HG02588 (cell line): ENCODE results near the gene TOP3B.

Experiments used
- ATAC-seq: cut with Tn5 transposase; IDR thresholded peaks from one replicate; pipeline ENCODE4 v1.9.1; 2021; ENCODE audit warnings: mild to moderate bottlenecking, moderate library complexity; ENCODE audit not compliant: unreplicated experiment

Gene TOP3B

DNA sequence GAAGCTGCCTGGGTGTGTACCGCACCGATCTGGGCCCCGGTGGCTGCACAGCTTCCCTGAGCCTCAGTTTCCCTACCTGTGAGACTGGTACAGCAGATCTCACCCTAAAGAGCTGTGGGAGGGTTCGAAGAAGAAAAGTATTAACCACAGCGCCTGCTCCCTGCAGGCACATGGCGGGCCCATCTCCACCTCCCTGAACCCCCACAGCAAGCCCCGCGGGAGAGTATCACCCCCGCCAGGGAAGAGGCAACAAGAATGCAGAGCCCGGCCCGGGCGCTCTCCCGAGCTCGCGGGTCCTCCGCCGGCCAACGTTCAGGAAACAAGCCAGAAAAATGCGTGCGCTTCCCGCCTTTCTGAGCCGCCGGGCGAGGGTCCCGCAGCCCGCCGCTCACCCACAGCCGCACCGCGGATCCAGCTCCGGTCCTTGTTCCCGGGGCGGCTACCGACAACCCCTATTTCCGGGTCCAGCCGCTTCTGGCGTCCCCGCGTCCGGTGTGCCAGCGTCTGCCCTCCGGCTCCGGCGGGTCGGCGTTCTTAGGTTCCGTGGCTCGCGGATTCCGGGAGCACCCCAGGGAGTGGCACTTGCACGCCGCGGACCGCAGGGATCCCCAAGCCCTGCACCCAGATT, at the start of gene TOP3B:
Gene TOP3B (minus strand): TSS at position 450 of the 628 bp plus-strand sequence. CDS start 7,078 bp downstream, outside the sequence.
- ATAC-seq, result peak; percentile 69

DNA sequence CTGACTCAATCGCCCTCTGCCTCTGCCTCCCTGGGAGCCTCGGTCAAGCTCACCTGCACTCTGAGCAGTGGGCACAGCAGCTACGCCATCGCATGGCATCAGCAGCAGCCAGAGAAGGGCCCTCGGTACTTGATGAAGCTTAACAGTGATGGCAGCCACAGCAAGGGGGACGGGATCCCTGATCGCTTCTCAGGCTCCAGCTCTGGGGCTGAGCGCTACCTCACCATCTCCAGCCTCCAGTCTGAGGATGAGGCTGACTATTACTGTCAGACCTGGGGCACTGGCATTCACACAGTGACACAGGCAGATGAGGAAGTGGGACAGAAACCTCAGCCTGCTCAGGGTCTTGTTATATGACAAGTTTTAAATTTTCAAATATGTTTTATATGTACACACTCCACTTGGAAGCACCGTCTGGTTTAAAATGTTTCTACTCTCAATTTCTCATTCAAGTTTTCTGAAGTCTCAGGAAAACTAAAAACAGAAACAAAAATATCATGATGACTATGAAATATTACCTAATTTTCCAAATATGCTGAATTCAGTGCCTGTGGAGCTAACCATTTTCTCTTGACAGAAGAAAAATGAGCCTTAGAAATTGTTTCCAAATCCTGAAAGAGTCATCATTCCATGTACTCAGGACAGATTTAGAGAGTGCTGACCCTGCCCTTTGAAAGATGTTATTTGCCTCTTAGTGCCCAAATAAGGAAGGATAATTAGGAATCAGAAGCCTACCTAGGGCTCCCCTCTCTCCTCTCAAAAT, 48.8 kb upstream of the TOP3B start:
- peak; percentile 19 for ATAC-seq

- peak; percentile 55 for ATAC-seq
Measured at GRCh38 chr22:22030493-22031182, 48.1 kb upstream of the TOP3B start.

GRCh38 chr22:22027955-22028354, 45.4 kb upstream of the TOP3B start:
- ATAC-seq, result no peak

GRCh38 chr22:22026157-22026831, 43.7 kb upstream of the TOP3B start:
- ATAC-seq, result peak; percentile 34

GRCh38 chr22:22025320-22026156, 43.0 kb upstream of the TOP3B start:
- ATAC-seq, result no peak

DNA sequence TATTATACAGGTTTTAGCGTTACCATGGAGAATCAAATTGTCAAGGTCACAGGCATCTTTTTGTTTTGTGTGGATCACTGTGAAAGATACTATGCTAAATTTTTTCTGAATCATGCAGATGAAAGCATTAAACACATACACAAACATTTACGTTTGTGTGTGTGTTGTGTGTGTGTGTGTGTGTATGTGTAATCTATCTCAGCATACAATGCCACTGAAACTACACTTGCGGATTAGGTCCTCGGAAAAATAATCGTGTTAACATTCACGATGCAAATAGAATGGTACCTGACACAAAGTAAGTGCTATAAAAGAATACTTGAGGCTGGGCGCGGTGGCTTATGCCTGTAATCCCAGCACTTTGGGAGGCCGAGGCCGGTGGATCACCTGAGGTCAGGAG, 41.9 kb upstream of the TOP3B start:
- no peak for ATAC-seq

- no peak for ATAC-seq
Measured at GRCh38 chr22:22023581-22024137, 41.1 kb upstream of the TOP3B start.

- no peak for ATAC-seq
Measured at GRCh38 chr22:22022947-22023534, 40.5 kb upstream of the TOP3B start.

DNA sequence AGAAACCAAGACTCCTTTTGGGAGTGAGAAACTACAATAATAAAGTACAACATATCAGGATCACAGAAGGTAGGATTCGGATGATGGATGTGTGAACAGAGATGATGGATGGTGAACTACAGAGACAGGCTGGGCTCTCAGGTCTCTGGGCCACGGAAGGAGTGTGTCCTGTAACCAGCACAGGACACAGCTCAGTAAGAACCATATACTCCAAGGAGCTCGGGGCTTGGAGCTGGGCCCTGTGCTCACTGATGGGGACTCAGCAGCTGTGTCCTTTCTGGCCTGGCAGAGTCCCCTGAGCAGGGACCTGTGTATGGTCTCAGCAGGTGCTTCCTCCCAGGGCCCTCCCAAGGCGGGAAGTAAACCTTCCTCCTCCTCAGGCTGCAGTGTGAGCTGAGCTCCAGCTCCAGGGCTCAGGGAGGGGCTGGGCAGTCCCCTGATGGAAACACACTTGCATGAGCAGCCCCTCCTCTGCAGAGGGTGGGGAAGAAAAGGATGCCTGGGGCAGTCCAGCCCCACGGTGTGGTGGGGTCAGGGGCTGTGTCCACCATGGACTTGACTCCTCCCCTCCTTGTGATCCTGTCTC, 39.8 kb upstream of the TOP3B start:
- ATAC-seq, result no peak

DNA sequence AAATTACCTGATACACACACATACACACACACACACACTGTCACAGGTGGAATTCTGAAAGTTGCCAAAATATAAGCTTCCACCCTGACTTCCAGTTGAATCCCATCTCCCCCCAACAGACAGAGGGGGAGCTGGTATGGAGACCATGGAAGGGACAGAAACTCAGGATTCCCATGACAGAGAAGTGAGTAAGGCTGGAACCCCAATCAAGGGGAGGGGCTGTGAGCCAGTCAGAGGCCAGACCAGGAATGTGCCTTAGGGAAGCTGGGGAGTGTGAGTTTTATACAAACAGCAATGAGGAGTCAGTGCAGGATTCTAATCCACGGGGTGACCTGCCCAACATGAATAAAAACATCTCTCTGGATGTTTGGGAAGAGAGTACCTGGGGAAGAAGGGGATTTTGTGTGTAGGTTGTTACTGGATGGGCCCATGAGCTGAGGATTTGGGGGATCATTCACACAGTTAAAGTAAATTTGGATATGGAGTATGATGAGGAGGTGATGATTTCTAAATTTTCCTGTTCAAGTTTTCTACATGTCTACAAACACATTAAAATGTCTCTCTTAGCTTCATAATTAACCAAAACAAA, 38.7 kb upstream of the TOP3B start:
- no peak for ATAC-seq

- ATAC-seq, result no peak
Measured at GRCh38 chr22:22020425-22020852, 37.9 kb upstream of the TOP3B start.

GRCh38 chr22:22019659-22020424, 37.3 kb upstream of the TOP3B start:
- no peak for ATAC-seq

DNA sequence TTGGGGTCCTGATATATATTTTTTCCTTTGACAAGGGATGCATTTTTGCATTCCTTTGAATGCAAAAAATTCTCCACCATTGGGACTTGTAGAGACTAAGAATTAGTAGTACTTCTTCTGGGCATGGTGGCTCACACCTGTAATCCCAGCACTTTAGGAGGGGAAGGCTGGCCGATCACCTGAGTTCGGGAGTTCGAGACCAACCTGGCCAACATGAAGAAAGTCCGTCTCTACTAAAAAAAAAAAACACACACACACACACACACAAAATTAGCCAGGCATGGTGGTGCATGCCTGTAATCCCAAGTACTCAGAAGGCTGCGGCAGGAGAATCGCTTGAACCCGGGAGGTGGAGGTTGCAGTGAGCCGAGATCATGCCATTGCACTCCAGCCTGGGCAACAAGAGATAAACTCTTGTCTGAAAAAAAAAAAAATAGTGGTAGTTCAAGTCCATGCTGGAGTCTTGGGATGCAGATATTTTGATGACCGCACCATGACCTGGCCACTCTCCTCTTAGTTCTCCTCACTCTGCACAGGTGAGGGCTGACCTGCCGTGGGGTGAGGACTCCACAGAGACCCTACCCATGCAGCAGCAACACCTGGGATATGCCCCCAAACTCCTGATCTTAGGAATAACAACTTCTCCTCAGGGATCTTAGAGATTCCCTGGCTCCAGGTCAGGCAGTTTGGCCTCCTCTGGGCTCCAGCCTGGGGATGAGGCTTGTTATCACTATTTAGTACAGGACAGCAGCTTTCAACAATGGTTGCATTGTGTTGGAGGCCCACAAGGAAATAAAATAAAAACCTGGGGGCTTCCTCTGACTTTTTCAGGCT, 36.5 kb upstream of the TOP3B start:
- no peak for ATAC-seq

- ATAC-seq, result no peak
Measured at GRCh38 chr22:22015631-22016030, 33.0 kb upstream of the TOP3B start.

DNA sequence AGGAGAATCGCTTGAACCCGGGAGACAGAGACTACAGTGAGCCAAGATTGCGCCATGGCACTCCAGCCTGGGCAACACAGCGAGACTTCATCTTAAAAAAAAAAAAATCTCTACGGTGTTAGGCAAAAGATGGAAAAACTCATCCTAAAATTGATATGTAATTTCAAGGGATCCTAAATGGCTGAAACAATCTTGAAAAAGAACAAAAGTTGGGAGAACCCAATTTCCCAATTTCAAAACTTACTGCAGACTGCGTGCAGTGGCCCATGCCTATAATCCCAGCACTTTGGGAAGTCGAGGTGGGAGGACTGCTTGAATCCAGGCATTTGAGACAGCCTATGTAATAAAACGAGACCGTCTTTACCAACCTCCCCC, 31.7 kb upstream of the TOP3B start:
- ATAC-seq, result no peak

DNA sequence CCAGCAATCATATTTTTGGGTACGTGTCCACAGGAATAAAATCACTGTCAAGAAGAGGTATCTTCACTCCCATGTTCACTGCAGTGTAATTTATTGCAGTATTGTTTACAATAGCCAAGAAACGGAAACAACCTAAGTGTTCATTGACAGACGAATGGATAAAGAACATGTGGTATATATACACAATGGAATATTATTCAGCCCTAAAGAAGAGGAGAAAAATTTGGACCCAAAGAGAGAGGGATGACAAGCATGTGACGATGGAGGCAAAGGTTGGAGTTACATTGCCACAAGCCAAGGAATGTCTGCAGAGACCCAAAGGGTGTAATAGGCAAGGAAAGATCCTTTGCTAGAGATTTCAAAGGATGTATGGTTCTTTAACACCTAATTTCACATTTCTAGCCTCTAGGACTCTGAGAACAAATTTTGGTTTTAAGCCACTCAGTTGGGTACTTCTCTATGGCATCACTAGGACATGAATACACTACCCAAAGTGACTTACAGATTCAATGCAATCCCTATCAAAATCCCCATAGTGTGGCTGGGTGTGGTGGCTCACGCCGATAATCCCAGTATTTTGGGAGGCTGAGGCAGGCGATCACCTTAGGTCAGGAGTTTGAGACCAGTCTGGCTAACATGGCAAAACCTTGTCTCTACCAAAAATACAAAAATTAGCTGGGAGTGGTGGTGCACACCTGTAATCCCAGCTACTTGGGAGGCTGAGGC, 31.1 kb upstream of the TOP3B start:
- ATAC-seq, result no peak
